HFFc6 (cell line): ENCODE data around the gene ADGRL2. TPM values are rescaled to one million over a fixed set of nuclear protein-coding genes. Genes with fewer than 3 reads are reported as not detected.
A peak's percentile ranks its signal among the peaks of the same experiment; 100 is the strongest.

Source experiments
- DNase-seq: peaks from one replicate; pipeline ENCODE4 v3.0.0-alpha.2; 2018
- H3K27ac Mint-ChIP-seq: 2 replicates; pipeline ENCODE4 v1.8.0; 2020; ENCODE audit warnings: mild to moderate bottlenecking, mixed read lengths
- H3K27me3 Mint-ChIP-seq: 2 replicates; pipeline ENCODE4 v1.8.0; 2021; ENCODE audit warnings: mild to moderate bottlenecking, moderate library complexity, mixed read lengths; ENCODE audit not compliant: insufficient read depth
- H3K36me3 Mint-ChIP-seq: 2 replicates; pipeline ENCODE4 v1.8.0; 2021; ENCODE audit warnings: low read depth, mixed read lengths
- H3K4me1 Mint-ChIP-seq: 2 replicates; pipeline ENCODE4 v1.8.0; 2020; ENCODE audit warnings: low read depth, mixed read lengths
- H3K4me3 Mint-ChIP-seq: 2 replicates; pipeline ENCODE4 v1.8.0; 2020; ENCODE audit warnings: mild to moderate bottlenecking, moderate library complexity, mixed read lengths
- H3K9me3 Mint-ChIP-seq: 2 replicates; pipeline ENCODE4 v1.8.0; 2020; ENCODE audit warnings: mild to moderate bottlenecking, mixed read lengths
- total RNA-seq, 6 experiments: library from RNA; stranded (reverse); fragmentation: NEBNext Ultra II Directional; extraction: Animal tissue kit (Norgen Biotek cat#: 25700); gene quantifications; 2 replicates in 1 of 6; 3 replicates in 5 of 6; pipeline ENCODE4 v1.2.3, GENCODE V29; 2021
- TF ChIP-seq, protein P1 (sequence below): fragments of 200-600 bp; sonication (generic); IDR thresholded peaks from 2 replicates; pipeline ENCODE4 v1.5.0; 2021; ENCODE audit warnings: antibody characterized with exemption, mild to moderate bottlenecking

Gene ADGRL2
- total RNA-seq, 6 experiments from 2014 or later, result 2.1 to 11.1 (median 2.8) TPM

GRCh38 chr1:81808760-81809159 lies 8.0 kb downstream of the ADGRL2 start:
- Mint-ChIP-seq H3K36me3 (no peaks in the 10 kb centered on the region), H3K4me1 (peaks cover under 1% of the 10 kb centered on the region; the same call in 1 of the 2 replicates), H3K27ac (no peak overlapping the region), H3K27me3 (peaks cover 9% of the 10 kb centered on the region), H3K9me3 (no peaks in the 10 kb centered on the region), H3K4me3 (no peak overlapping the region)
- TF ChIP-seq, protein P1, sequence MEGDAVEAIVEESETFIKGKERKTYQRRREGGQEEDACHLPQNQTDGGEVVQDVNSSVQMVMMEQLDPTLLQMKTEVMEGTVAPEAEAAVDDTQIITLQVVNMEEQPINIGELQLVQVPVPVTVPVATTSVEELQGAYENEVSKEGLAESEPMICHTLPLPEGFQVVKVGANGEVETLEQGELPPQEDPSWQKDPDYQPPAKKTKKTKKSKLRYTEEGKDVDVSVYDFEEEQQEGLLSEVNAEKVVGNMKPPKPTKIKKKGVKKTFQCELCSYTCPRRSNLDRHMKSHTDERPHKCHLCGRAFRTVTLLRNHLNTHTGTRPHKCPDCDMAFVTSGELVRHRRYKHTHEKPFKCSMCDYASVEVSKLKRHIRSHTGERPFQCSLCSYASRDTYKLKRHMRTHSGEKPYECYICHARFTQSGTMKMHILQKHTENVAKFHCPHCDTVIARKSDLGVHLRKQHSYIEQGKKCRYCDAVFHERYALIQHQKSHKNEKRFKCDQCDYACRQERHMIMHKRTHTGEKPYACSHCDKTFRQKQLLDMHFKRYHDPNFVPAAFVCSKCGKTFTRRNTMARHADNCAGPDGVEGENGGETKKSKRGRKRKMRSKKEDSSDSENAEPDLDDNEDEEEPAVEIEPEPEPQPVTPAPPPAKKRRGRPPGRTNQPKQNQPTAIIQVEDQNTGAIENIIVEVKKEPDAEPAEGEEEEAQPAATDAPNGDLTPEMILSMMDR, result no peak
- no peak for DNase-seq

GRCh38 chr1:81809808-81810207 lies 9.1 kb downstream of the ADGRL2 start:
- TF ChIP-seq, protein P1, result no peak
- DNase-seq, result no peak
- no peak overlapping the region for H3K27ac Mint-ChIP-seq
- H3K36me3 Mint-ChIP-seq, result no peaks in the 10 kb centered on the region
- H3K27me3 Mint-ChIP-seq, result peaks cover 9% of the 10 kb centered on the region
- H3K4me1 Mint-ChIP-seq, result no peaks in the 10 kb centered on the region; the same call in 1 of the 2 replicates
- H3K9me3 Mint-ChIP-seq, result no peaks in the 10 kb centered on the region
- H3K4me3 Mint-ChIP-seq, result no peak overlapping the region

- Mint-ChIP-seq H3K36me3 (no peaks in the 10 kb centered on the region), H3K27ac (no peak overlapping the region; the same call in 1 of the 2 replicates)
These were observed 11.1 kb downstream of the ADGRL2 start for GRCh38 chr1:81811757-81812371.

GRCh38 chr1:81812712-81813111 lies 12.0 kb downstream of the ADGRL2 start:
- Mint-ChIP-seq H3K27ac (no peak overlapping the region), H3K4me1 (no peaks in the 10 kb centered on the region; the same call in 1 of the 2 replicates), H3K36me3 (no peaks in the 10 kb centered on the region), H3K4me3 (no peak overlapping the region), H3K9me3 (no peaks in the 10 kb centered on the region), H3K27me3 (peaks cover 3% of the 10 kb centered on the region)
- TF ChIP-seq, protein P1, result no peak
- DNase-seq, result no peak

More at GRCh38 chr1:81811757-81812371, 11.1 kb downstream of the ADGRL2 start:
- DNase-seq, result no peak
- Mint-ChIP-seq H3K9me3 (no peaks in the 10 kb centered on the region), H3K27me3 (peaks cover 3% of the 10 kb centered on the region), H3K4me3 (no peak overlapping the region), H3K4me1 (no peaks in the 10 kb centered on the region; the same call in 1 of the 2 replicates)
- TF ChIP-seq, protein P1, result peak; percentile 46; the same call in 1 of the 2 replicates

DNA sequence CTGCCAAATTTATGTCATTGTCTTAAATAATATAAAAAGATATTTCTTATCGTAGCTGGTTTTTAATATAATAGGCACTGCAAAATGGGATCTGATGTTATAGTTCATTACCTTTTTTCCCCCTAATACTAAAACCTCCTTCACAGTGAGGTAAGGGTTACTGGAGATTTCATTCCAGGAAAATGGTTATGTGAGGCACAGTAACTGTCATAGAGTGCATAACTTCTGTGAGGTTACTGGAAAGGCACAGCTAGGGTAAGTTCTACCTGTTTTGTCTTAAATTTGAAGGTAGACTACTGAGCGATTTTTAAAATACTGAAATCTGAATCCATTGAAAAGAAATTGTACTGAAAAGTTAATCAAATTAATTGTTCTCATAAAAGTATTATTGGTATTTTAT lies 13.0 kb downstream of the ADGRL2 start:
- no peaks in the 10 kb centered on the region; the same call in 1 of the 2 replicates for H3K4me1 Mint-ChIP-seq
- DNase-seq, result no peak
- no peaks in the 10 kb centered on the region for H3K9me3 Mint-ChIP-seq
- TF ChIP-seq, protein P1, result no peak
- no peaks in the 10 kb centered on the region for H3K36me3 Mint-ChIP-seq
- no peak overlapping the region for H3K27ac Mint-ChIP-seq
- no peak overlapping the region for H3K4me3 Mint-ChIP-seq
- peaks cover 3% of the 10 kb centered on the region for H3K27me3 Mint-ChIP-seq
